ENCODE measurements around the gene USP40.

The USP40 gene

GRCh38 chr2:233461481-233461891 lies 105.1 kb downstream of the USP40 start:
- Histone ChIP-seq H3K4me3 (ENCODE audit: low read depth in 1 of 2, low read length in 2 of 2) (no peak overlapping the region), H2AFZ (ENCODE audit: low read depth, low read length) (no peak overlapping the region), H3K36me3 (ENCODE audit: insufficient read depth, low read length) (peaks cover 69% of the 10 kb centered on the region), H3K9ac (ENCODE audit: low read depth, low read length) (no peak overlapping the region), H4K20me1 (ENCODE audit: insufficient read depth, low read length) (no peaks in the 10 kb centered on the region), H3K9me3 (ENCODE audit: insufficient read depth, low read length, severe bottlenecking) (no peaks in the 10 kb centered on the region), H3K4me2 (ENCODE audit: insufficient read depth, low read length) (no peak overlapping the region), H3K27me3 (ENCODE audit: insufficient read depth, low read length, poor library complexity) (no peaks in the 10 kb centered on the region), H3K27ac (ENCODE audit: low read length) (no peak overlapping the region), H3K4me1 (ENCODE audit: insufficient read depth, low read length) (no peaks in the 10 kb centered on the region), H3K79me2 (ENCODE audit: insufficient read depth, low read length) (no peaks in the 10 kb centered on the region)
- ATAC-seq (ENCODE audit: insufficient read depth, low read depth) = no peak
- no peak for TF ChIP-seq EZH2 (IDR thresholded peaks at IDR 0.05; ENCODE audit: borderline replicate concordance, low read depth, low read length, severe bottlenecking)
- no peak for TF ChIP-seq CTCF (IDR thresholded peaks at IDR 0.05; ENCODE audit: borderline replicate concordance, extremely low read depth, low read length, poor library complexity, severe bottlenecking)
- DNase-seq = no peak

- no peaks in the 10 kb centered on the region for H3K27me3 ChIP-seq (ENCODE audit: insufficient read depth, low read length, poor library complexity)
- H3K4me1 ChIP-seq (ENCODE audit: insufficient read depth, low read length) = no peaks in the 10 kb centered on the region
- no peak overlapping the region for H3K9ac ChIP-seq (ENCODE audit: low read depth, low read length)
- H3K79me2 ChIP-seq (ENCODE audit: insufficient read depth, low read length) = no peaks in the 10 kb centered on the region
- peaks cover 69% of the 10 kb centered on the region for H3K36me3 ChIP-seq (ENCODE audit: insufficient read depth, low read length)
- H3K27ac ChIP-seq (ENCODE audit: low read length) = no peak overlapping the region
- DNase-seq (no peak), ATAC-seq (ENCODE audit: insufficient read depth, low read depth) (no peak)
- H4K20me1 ChIP-seq (ENCODE audit: insufficient read depth, low read length) = no peaks in the 10 kb centered on the region
- no peaks in the 10 kb centered on the region for H3K9me3 ChIP-seq (ENCODE audit: insufficient read depth, low read length, severe bottlenecking)
- no peak overlapping the region for H2AFZ ChIP-seq (ENCODE audit: low read depth, low read length)
- H3K4me3 ChIP-seq (ENCODE audit: low read depth in 1 of 2, low read length in 2 of 2) = no peak overlapping the region
- TF ChIP-seq EZH2 (IDR thresholded peaks at IDR 0.05; ENCODE audit: borderline replicate concordance, low read depth, low read length, severe bottlenecking) (no peak), CTCF (IDR thresholded peaks at IDR 0.05; ENCODE audit: borderline replicate concordance, extremely low read depth, low read length, poor library complexity, severe bottlenecking) (no peak)
- H3K4me2 ChIP-seq (ENCODE audit: insufficient read depth, low read length) = no peak overlapping the region
Observed at GRCh38 chr2:233460726-233461441, 105.7 kb downstream of the USP40 start.

- H2AFZ ChIP-seq (ENCODE audit: low read depth, low read length) = no peak overlapping the region
- no peak overlapping the region for H3K9ac ChIP-seq (ENCODE audit: low read depth, low read length)
- no peaks in the 10 kb centered on the region for H3K79me2 ChIP-seq (ENCODE audit: insufficient read depth, low read length)
- DNase-seq (no peak), ATAC-seq (ENCODE audit: insufficient read depth, low read depth) (no peak)
- no peaks in the 10 kb centered on the region for H4K20me1 ChIP-seq (ENCODE audit: insufficient read depth, low read length)
- H3K36me3 ChIP-seq (ENCODE audit: insufficient read depth, low read length) = peaks cover 76% of the 10 kb centered on the region
- H3K4me3 ChIP-seq (ENCODE audit: low read depth in 1 of 2, low read length in 2 of 2) = no peak overlapping the region
- H3K4me2 ChIP-seq (ENCODE audit: insufficient read depth, low read length) = no peak overlapping the region
- no peaks in the 10 kb centered on the region for H3K27me3 ChIP-seq (ENCODE audit: insufficient read depth, low read length, poor library complexity)
- TF ChIP-seq EZH2 (IDR thresholded peaks at IDR 0.05; ENCODE audit: borderline replicate concordance, low read depth, low read length, severe bottlenecking) (no peak), CTCF (IDR thresholded peaks at IDR 0.05; ENCODE audit: borderline replicate concordance, extremely low read depth, low read length, poor library complexity, severe bottlenecking) (no peak)
- H3K4me1 ChIP-seq (ENCODE audit: insufficient read depth, low read length) = no peaks in the 10 kb centered on the region
- H3K9me3 ChIP-seq (ENCODE audit: insufficient read depth, low read length, severe bottlenecking) = no peaks in the 10 kb centered on the region
- no peak overlapping the region for H3K27ac ChIP-seq (ENCODE audit: low read length)
Observed at GRCh38 chr2:233459426-233459825, 107.2 kb downstream of the USP40 start.
